ENCODE results near the gene SMURF2. TPM values are rescaled to one million over a fixed set of nuclear protein-coding genes. Genes with fewer than 3 reads are reported as not detected.

SMURF2 gene
- total RNA-seq, 1 experiment from 2014 or later, result 24.7 TPM

DNA sequence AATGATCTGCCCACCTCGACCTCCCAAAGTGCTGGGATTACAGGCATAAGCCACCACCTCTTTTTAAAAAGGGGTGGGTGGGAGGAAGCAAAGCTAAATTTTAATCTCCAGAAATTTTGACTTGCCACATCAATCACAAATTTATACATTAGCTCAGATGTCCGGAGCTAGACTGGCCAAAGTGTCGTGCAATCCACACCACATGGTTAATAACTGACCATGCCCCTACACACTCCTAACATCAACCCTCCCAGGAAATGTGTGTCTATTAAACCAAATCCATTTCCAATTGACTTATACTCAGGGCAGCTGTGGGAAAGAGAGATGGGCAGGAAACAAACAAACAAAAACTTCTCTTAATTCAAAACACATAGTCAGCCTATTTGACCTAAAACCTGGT is 29.9 kb downstream of the SMURF2 start:
- no TSS peak for BruUV-seq (replicated peaks)

DNA sequence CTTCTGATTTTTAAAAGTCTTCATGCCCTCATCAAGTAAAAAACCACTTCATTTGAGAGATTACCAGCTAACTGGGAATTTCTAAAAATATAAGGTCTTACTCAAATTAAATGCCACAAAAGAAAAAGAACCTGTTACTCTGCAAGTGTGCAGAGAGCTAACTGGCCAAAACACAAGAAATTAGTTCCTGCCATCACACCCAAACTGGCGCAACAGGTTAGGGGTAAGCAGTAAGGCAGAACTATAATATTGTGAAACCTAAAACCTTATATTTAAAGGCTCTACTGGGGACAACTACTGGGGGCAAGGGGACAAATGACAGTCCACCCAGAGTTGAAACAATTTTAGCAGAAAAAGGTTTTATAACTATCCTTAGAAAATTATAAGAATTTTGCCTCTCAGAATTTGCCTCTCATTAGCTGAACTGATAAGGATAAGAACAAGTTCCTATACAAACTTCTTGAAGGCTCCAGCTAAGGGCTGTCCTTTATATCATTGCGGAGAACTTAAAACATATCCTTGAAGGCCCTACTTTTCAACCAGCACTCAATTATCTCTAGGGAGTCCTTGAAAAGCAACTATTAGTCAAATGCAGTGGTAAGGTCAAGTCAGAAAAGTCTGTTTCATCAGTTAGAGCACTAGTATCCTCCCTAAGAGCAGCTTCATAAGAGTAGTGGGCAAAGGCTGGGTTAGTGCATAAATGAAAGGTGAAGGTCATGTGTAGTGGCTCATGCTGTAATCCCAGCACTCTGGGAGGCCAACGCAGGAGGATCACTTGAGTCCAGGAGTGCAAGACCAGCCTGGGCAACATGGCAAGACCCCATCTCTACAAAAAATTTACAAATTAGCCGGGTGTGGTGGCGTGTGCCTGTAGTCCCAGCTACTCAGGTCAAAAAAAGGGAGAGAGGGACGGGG is 31.5 kb downstream of the SMURF2 start:
- no peak for DNase-seq (ENCODE audit: low spot score)
- ChIA-PET CTCF (no interaction called here), POLR2A (ENCODE audit: low non-redundant PET) (interaction anchor here (0.5 kb wide), 1 partner anchor 70 kb away, joined by 12 read pairs; no protein-coding TSS in a partner anchor)
- Histone ChIP-seq H3K4me3 (ENCODE audit: low read depth, low read length, poor library complexity, severe bottlenecking) (no peak overlapping the region), H3K36me3 (ENCODE audit: insufficient read depth, low read length, poor library complexity, severe bottlenecking) (no peaks in the 10 kb centered on the region), H3K9me3 (ENCODE audit: low read depth, low read length, poor library complexity, severe bottlenecking) (no peaks in the 10 kb centered on the region), H3K27ac (ENCODE audit: low read depth, low read length, poor library complexity, severe bottlenecking) (no peak overlapping the region), H3K4me1 (ENCODE audit: insufficient read depth, low read length, poor library complexity, severe bottlenecking) (peaks cover 11% of the 10 kb centered on the region), H3K27me3 (replicated peaks; ENCODE audit: insufficient read depth, low read depth, low read length, poor library complexity) (no peaks in the 10 kb centered on the region)
- BruUV-seq (replicated peaks), result no TSS peak
- no peak for TF ChIP-seq EZH2 (IDR thresholded peaks at IDR 0.05; ENCODE audit: borderline replicate concordance, low read depth, low read length, poor library complexity, severe bottlenecking)
- TF ChIP-seq, protein P1, sequence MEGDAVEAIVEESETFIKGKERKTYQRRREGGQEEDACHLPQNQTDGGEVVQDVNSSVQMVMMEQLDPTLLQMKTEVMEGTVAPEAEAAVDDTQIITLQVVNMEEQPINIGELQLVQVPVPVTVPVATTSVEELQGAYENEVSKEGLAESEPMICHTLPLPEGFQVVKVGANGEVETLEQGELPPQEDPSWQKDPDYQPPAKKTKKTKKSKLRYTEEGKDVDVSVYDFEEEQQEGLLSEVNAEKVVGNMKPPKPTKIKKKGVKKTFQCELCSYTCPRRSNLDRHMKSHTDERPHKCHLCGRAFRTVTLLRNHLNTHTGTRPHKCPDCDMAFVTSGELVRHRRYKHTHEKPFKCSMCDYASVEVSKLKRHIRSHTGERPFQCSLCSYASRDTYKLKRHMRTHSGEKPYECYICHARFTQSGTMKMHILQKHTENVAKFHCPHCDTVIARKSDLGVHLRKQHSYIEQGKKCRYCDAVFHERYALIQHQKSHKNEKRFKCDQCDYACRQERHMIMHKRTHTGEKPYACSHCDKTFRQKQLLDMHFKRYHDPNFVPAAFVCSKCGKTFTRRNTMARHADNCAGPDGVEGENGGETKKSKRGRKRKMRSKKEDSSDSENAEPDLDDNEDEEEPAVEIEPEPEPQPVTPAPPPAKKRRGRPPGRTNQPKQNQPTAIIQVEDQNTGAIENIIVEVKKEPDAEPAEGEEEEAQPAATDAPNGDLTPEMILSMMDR (conservative IDR thresholded peaks at IDR 0.05; ENCODE audit: low read depth, low read length), result no peak
- intact Hi-C loops (cut with micrococcal nuclease; ENCODE audit: unreplicated experiment), result no loop called here

More for the DNA sequence above, 29.9 kb downstream of the SMURF2 start:
- intact Hi-C loops (cut with micrococcal nuclease; ENCODE audit: unreplicated experiment), result no loop called here
- ChIA-PET POLR2A (ENCODE audit: low non-redundant PET) (interaction anchor here (0.6 kb wide), 1 partner anchor 29 kb away, joined by 3 read pairs; no protein-coding TSS in a partner anchor), CTCF (interaction anchor here (1.5 kb wide), 1 partner anchor 17 kb away, joined by 3 read pairs; no protein-coding TSS in a partner anchor)
- no peaks in the 10 kb centered on the region for H3K9me3 ChIP-seq (ENCODE audit: low read depth, low read length, poor library complexity, severe bottlenecking)
- DNase-seq (ENCODE audit: low spot score), result no peak
- TF ChIP-seq, protein P1 (conservative IDR thresholded peaks at IDR 0.05; ENCODE audit: low read depth, low read length), result no peak
- no peak for TF ChIP-seq EZH2 (IDR thresholded peaks at IDR 0.05; ENCODE audit: borderline replicate concordance, low read depth, low read length, poor library complexity, severe bottlenecking)
- no peaks in the 10 kb centered on the region for H3K36me3 ChIP-seq (ENCODE audit: insufficient read depth, low read length, poor library complexity, severe bottlenecking)
- peaks cover 11% of the 10 kb centered on the region for H3K4me1 ChIP-seq (ENCODE audit: insufficient read depth, low read length, poor library complexity, severe bottlenecking)
- no peaks in the 10 kb centered on the region for H3K27me3 ChIP-seq (replicated peaks; ENCODE audit: insufficient read depth, low read depth, low read length, poor library complexity)
- H3K27ac ChIP-seq (ENCODE audit: low read depth, low read length, poor library complexity, severe bottlenecking), result no peak overlapping the region
- H3K4me3 ChIP-seq (ENCODE audit: low read depth, low read length, poor library complexity, severe bottlenecking), result no peak overlapping the region

DNA sequence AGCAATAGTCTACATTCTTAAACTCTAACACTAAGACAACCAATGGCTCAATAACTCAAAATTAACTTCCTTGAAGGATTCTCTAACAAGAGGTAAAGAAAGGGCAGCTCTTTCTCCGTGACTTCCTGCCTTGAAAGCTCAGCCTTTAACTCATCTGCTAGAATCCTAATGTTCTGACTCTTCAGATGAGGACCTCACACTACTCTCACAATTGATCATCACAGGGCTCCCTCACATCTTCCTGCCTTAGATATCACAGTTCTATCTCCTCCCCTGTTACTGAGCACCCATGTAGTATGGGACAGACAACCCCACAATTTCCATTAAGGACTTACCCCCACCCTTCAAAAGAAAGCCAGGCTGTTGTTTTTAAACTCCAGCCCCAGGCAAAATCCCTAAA is 33.5 kb downstream of the SMURF2 start:
- Histone ChIP-seq H3K4me1 (ENCODE audit: insufficient read depth, low read length, poor library complexity, severe bottlenecking) (peaks cover 11% of the 10 kb centered on the region), H3K27me3 (replicated peaks; ENCODE audit: insufficient read depth, low read depth, low read length, poor library complexity) (no peaks in the 10 kb centered on the region), H3K4me3 (ENCODE audit: low read depth, low read length, poor library complexity, severe bottlenecking) (no peak overlapping the region), H3K9me3 (ENCODE audit: low read depth, low read length, poor library complexity, severe bottlenecking) (no peaks in the 10 kb centered on the region), H3K27ac (ENCODE audit: low read depth, low read length, poor library complexity, severe bottlenecking) (no peak overlapping the region), H3K36me3 (ENCODE audit: insufficient read depth, low read length, poor library complexity, severe bottlenecking) (no peaks in the 10 kb centered on the region)
- CTCF ChIA-PET, result no interaction called here
- no TSS peak for BruUV-seq (replicated peaks)
- TF ChIP-seq, protein P1 (conservative IDR thresholded peaks at IDR 0.05; ENCODE audit: low read depth, low read length), result no peak
- no peak for TF ChIP-seq EZH2 (IDR thresholded peaks at IDR 0.05; ENCODE audit: borderline replicate concordance, low read depth, low read length, poor library complexity, severe bottlenecking)
- intact Hi-C loops (cut with micrococcal nuclease; ENCODE audit: unreplicated experiment), result no loop called here
- POLR2A ChIA-PET (ENCODE audit: low non-redundant PET), result no interaction called here
- no peak for DNase-seq (ENCODE audit: low spot score)

All from A673 (cell line).